Ovary (tissue), 9 donors: ENCODE results near the gene HHIPL1. TPM values are rescaled to one million over a fixed set of nuclear protein-coding genes. Genes with fewer than 3 reads are reported as not detected.

Experiments
- DNase-seq, 5 donors: peaks; one replicate each; pipeline ENCODE4 v3.0.0-alpha.2; 2019 to 2020
- H3K27ac ChIP-seq, 2 donors: fragments of 200-600 bp; one replicate each; pipeline versions ENCODE4 v1.5.1 to v1.8.0; 2019 to 2022
- H3K27me3 ChIP-seq: fragments of 200-600 bp; one replicate; pipeline ENCODE4 v1.8.0; 2022
- H3K36me3 ChIP-seq: fragments of 200-600 bp; sonication (generic); one replicate; pipeline ENCODE4 v1.5.1; 2019
- H3K4me1 ChIP-seq: one replicate; pipeline ENCODE4 v1.8.1; 2013; ENCODE audit warnings: mild to moderate bottlenecking, moderate library complexity; ENCODE audit not compliant: insufficient read depth
- H3K4me3 ChIP-seq: fragments of 200-600 bp; sonication (generic); one replicate; pipeline ENCODE4 v1.5.1; 2017
- H3K9me3 ChIP-seq, 2 donors: fragments of 200-600 bp in 1 of 2; sonication (generic) in 1 of 2; one replicate each; pipeline versions ENCODE4 v1.5.1 to v1.8.1; 2013 to 2019; ENCODE audit warnings: mild to moderate bottlenecking in 1 of 2, moderate library complexity in 1 of 2
- CTCF ChIP-seq, 3 donors: fragments of 450-650 bp in 2 of 3; fragments of 200-600 bp in 1 of 3; IDR thresholded peaks; one replicate each; pipeline versions ENCODE4 v1.5.1 to v1.8.0; 2016 to 2022; ENCODE audit warnings: antibody characterized with exemption in 3 of 3, mild to moderate bottlenecking in 1 of 3
- EP300 ChIP-seq: sonication (generic); formaldehyde crosslinking; IDR thresholded peaks from one replicate; pipeline ENCODE4 v1.6.1; 2017; ENCODE audit warnings: antibody characterized with exemption
- POLR2A ChIP-seq: fragments of 450-650 bp; IDR thresholded peaks from one replicate; pipeline ENCODE4 v1.6.1; 2017; ENCODE audit warnings: antibody characterized with exemption, mild to moderate bottlenecking, moderate library complexity
- WGBS, 3 donors: extraction: QIAGEN DNeasy Blood & Tissue Kit in 1 of 3; methylation state at CpG; one replicate each; pipeline versions ENCODE4 v1.1.5 to v1.1.7; 2013 to 2017; 5-methylcytosine and 5-hydroxymethylcytosine counted together
- intact Hi-C, 4 donors: fragments of 100-400 bp; cut with DNase I; formaldehyde crosslinking; loops; one replicate each; pipeline versions ENCODE4 v1.11.0 to v1.15.1; 2022 to 2023
- polyA plus RNA-seq, 2 donors: library from polyadenylated mRNA; stranded (reverse); fragments of 200-250 nt in 1 of 2; fragments of 350-450 nt in 1 of 2; fragmentation: Illumina TruSeq in 1 of 2; extraction: RNeasy Lipid Tissue Mini Kit (QIAGEN cat#74804) in 1 of 2; gene quantifications; one replicate each; pipeline ENCODE4 v1.2.3, GENCODE V29; 2013 to 2014
- total RNA-seq, 7 donors: library from RNA; depleted of rRNA in 2 of 7; stranded (reverse); fragments of >200 nt in 2 of 7; fragmentation: NEBNext Ultra II Directional in 3 of 7; extraction: Animal tissue kit (Norgen Biotek cat#: 25700) in 3 of 7; gene quantifications; one replicate each; pipeline versions ENCODE4 v1.1.0 to v1.2.4, GENCODE V29; 2016 to 2023
- donor health status: DM: no; HTN: no; CAD: no; lungs with moderate emphysema.
- donor health status: DM: no; HTN: no; CAD: no.
- donor health status: Bipolar disorder and iron deficiency.
- donor health status: DM: yes; HTN: yes; CAD: no.
- donor health status: DM: no; HTN: no; CAD: no.
- donor health status: DM: yes; HTN: yes; CAD: no.

Gene HHIPL1
- total and polyA plus RNA-seq, 9 donors: 0.48 to 3.8 (median 2.1) TPM

- TF ChIP-seq POLR2A: no peak
- no peak for TF ChIP-seq CTCF (IDR thresholded peaks at IDR 0.05)
- TF ChIP-seq EP300: no peak
These were observed 80.2 kb downstream of the HHIPL1 start for GRCh38 chr14:99724939-99725773.

GRCh38 chr14:99725774-99726537, 81.0 kb downstream of the HHIPL1 start:
- no peak overlapping the region for H3K4me3 ChIP-seq
- no peaks in the 10 kb centered on the region for H3K27me3 ChIP-seq
- H3K9me3 ChIP-seq: no peaks in the 10 kb centered on the region
- H3K4me1 ChIP-seq: no peaks in the 10 kb centered on the region
- WGBS, 3 donors: 52 to 59% (median 56%) methylated on average over 18 of the region's 18 CpGs
- peak in 2 of 5 donors; percentile 6 to 13 for DNase-seq
- TF ChIP-seq CTCF (IDR thresholded peaks at IDR 0.05): no peak
- H3K27ac ChIP-seq: no peak overlapping the region
- no peaks in the 10 kb centered on the region for H3K36me3 ChIP-seq
- intact Hi-C loops: loop anchor here in 1 of 4 donors (5.0 kb wide), 1 partner anchor 161 kb away; no protein-coding TSS in a partner anchor

More at GRCh38 chr14:99724939-99725773, 80.2 kb downstream of the HHIPL1 start:
- H3K4me3 ChIP-seq: no peak overlapping the region
- H3K9me3 ChIP-seq: no peaks in the 10 kb centered on the region
- no peaks in the 10 kb centered on the region for H3K27me3 ChIP-seq
- peak in 2 of 5 donors; percentile 6 to 25 for DNase-seq
- no peak overlapping the region for H3K27ac ChIP-seq
- no peaks in the 10 kb centered on the region for H3K4me1 ChIP-seq
- intact Hi-C loops: loop anchor here in 1 of 4 donors (5.0 kb wide), 1 partner anchor 162 kb away; no protein-coding TSS in a partner anchor
- WGBS, 3 donors: 94 to 97% (median 94%) methylated on average over 15 of the region's 15 CpGs
- no peaks in the 10 kb centered on the region for H3K36me3 ChIP-seq

- 63 to 69% (median 66%) methylated on average over 26 of the region's 26 CpGs for WGBS, 3 donors
- no peaks in the 10 kb centered on the region for H3K27me3 ChIP-seq
- intact Hi-C loops: loop anchor here in 1 of 4 donors (5.0 kb wide), 1 partner anchor 161 kb away; no protein-coding TSS in a partner anchor
- H3K4me3 ChIP-seq: no peak overlapping the region
- no peaks in the 10 kb centered on the region for H3K36me3 ChIP-seq
- H3K9me3 ChIP-seq: no peaks in the 10 kb centered on the region
- no peak for TF ChIP-seq POLR2A
- TF ChIP-seq CTCF (IDR thresholded peaks at IDR 0.05): no peak
- TF ChIP-seq EP300: no peak
- H3K27ac ChIP-seq: no peak overlapping the region
- H3K4me1 ChIP-seq: peaks cover 2% of the 10 kb centered on the region
- DNase-seq: peak in 3 of 5 donors; percentile 12 to 30 (median 14)
These were observed 81.7 kb downstream of the HHIPL1 start for GRCh38 chr14:99726538-99727095.
